ENCODE data around the gene RAB3B. TPM values are rescaled to one million over a fixed set of nuclear protein-coding genes. Genes with fewer than 3 reads are reported as not detected.

The RAB3B gene
- total RNA-seq, 3 donors from 2014 or later, result 3.5 to 5.6 (median 3.6) TPM

GRCh38 chr1:51859333-51859732 lies 131.2 kb downstream of the RAB3B start:
- no peak overlapping the region for H3K4me3 ChIP-seq
- DNase-seq (no peak), ATAC-seq (no peak)
- intact Hi-C loops (cut with DNase I, micrococcal nuclease), result no loop called here
- no peaks in the 10 kb centered on the region for H3K4me1 ChIP-seq (ENCODE audit: low read depth)
- H3K9me3 ChIP-seq, result no peaks in the 10 kb centered on the region
- TF ChIP-seq, protein P1, sequence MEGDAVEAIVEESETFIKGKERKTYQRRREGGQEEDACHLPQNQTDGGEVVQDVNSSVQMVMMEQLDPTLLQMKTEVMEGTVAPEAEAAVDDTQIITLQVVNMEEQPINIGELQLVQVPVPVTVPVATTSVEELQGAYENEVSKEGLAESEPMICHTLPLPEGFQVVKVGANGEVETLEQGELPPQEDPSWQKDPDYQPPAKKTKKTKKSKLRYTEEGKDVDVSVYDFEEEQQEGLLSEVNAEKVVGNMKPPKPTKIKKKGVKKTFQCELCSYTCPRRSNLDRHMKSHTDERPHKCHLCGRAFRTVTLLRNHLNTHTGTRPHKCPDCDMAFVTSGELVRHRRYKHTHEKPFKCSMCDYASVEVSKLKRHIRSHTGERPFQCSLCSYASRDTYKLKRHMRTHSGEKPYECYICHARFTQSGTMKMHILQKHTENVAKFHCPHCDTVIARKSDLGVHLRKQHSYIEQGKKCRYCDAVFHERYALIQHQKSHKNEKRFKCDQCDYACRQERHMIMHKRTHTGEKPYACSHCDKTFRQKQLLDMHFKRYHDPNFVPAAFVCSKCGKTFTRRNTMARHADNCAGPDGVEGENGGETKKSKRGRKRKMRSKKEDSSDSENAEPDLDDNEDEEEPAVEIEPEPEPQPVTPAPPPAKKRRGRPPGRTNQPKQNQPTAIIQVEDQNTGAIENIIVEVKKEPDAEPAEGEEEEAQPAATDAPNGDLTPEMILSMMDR (IDR thresholded peaks at IDR 0.05), result no peak
- no peaks in the 10 kb centered on the region for H3K36me3 ChIP-seq (ENCODE audit: low read depth)

- no peak for ATAC-seq
- DNase-seq, result no peak
- Histone ChIP-seq H3K4me3 (no peak overlapping the region), H3K36me3 (ENCODE audit: low read depth) (no peaks in the 10 kb centered on the region), H3K9me3 (no peaks in the 10 kb centered on the region), H3K4me1 (ENCODE audit: low read depth) (no peaks in the 10 kb centered on the region)
- intact Hi-C loops (cut with DNase I, micrococcal nuclease), result no loop called here
- TF ChIP-seq, protein P1 (IDR thresholded peaks at IDR 0.05), result no peak
Observed at GRCh38 chr1:51858892-51859291, 131.6 kb downstream of the RAB3B start.

Other genes with a start within 250 kb of the RAB3B start
- gene NRDC, start 112.0 kb downstream of the RAB3B start, total RNA-seq, result 100 to 1,000 TPM in 1 of 3 donors, 10 to 100 TPM in 2; 83.3 to 119 (median 91.4) TPM
- 1 to 10 TPM; 4.3 to 6.7 (median 5.4) TPM for gene KTI12, start 43.1 kb upstream of the RAB3B start, total RNA-seq
- gene TXNDC12, start 64.5 kb upstream of the RAB3B start, total RNA-seq, result 10 to 100 TPM; 32.8 to 60.1 (median 53.8) TPM
- gene BTF3L4, start 65.6 kb upstream of the RAB3B start, total RNA-seq, result 10 to 100 TPM; 22.4 to 27.7 (median 26.4) TPM
- 10 to 100 TPM; 12.4 to 25.7 (median 19.1) TPM for gene ZFYVE9, start 151.4 kb upstream of the RAB3B start, total RNA-seq